Measurements from ENCODE around the gene CD300LB. TPM values are rescaled to one million over a fixed set of nuclear protein-coding genes. Genes with fewer than 3 reads are reported as not detected.

Gene CD300LB
- total and polyA plus RNA-seq, 10 of the 15 experiments (the other 5 are each of a cell fraction or from before 2014, with no cell fraction given): 0.08 to 0.57 (median 0.25) TPM; not detected in 4

- TF ChIP-seq, protein P1, sequence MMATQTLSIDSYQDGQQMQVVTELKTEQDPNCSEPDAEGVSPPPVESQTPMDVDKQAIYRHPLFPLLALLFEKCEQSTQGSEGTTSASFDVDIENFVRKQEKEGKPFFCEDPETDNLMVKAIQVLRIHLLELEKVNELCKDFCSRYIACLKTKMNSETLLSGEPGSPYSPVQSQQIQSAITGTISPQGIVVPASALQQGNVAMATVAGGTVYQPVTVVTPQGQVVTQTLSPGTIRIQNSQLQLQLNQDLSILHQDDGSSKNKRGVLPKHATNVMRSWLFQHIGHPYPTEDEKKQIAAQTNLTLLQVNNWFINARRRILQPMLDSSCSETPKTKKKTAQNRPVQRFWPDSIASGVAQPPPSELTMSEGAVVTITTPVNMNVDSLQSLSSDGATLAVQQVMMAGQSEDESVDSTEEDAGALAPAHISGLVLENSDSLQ (IDR thresholded peaks at IDR 0.05): peak; percentile 75
- TF ChIP-seq STAT3 (IDR thresholded peaks at IDR 0.05; ENCODE audit: low read depth, low read length) (no peak), MYB (IDR thresholded peaks at IDR 0.05; ENCODE audit: borderline replicate concordance, low read depth, low read length) (no peak), MTA3 (IDR thresholded peaks at IDR 0.05; ENCODE audit: borderline replicate concordance, low read length) (no peak; the same call in 1 of the 2 replicates), RAD21 (IDR thresholded peaks at IDR 0.05; ENCODE audit: insufficient read depth, low read depth, low read length) (no peak), CREB1 (IDR thresholded peaks at IDR 0.05; ENCODE audit: low read depth) (peak; percentile 94), PRDM15 (CRISPR knock-in tag; IDR thresholded peaks at IDR 0.05) (no peak; the same call in none of the 2 replicates), CREM (IDR thresholded peaks at IDR 0.05; ENCODE audit: low read depth) (peak; percentile 95), BMI1 (IDR thresholded peaks at IDR 0.05; ENCODE audit: borderline replicate concordance) (no peak), FOS (IDR thresholded peaks at IDR 0.05; ENCODE audit: borderline replicate concordance, extremely low read depth, insufficient read length) (peak; percentile 43), HDGF (IDR thresholded peaks at IDR 0.05) (peak; percentile 81), ZNF217 (IDR thresholded peaks at IDR 0.05) (no peak)
- TF ChIP-seq, protein P2, sequence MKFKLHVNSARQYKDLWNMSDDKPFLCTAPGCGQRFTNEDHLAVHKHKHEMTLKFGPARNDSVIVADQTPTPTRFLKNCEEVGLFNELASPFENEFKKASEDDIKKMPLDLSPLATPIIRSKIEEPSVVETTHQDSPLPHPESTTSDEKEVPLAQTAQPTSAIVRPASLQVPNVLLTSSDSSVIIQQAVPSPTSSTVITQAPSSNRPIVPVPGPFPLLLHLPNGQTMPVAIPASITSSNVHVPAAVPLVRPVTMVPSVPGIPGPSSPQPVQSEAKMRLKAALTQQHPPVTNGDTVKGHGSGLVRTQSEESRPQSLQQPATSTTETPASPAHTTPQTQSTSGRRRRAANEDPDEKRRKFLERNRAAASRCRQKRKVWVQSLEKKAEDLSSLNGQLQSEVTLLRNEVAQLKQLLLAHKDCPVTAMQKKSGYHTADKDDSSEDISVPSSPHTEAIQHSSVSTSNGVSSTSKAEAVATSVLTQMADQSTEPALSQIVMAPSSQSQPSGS (IDR thresholded peaks at IDR 0.05; ENCODE audit: low read length): peak; percentile 98
- TF ChIP-seq, protein P3, sequence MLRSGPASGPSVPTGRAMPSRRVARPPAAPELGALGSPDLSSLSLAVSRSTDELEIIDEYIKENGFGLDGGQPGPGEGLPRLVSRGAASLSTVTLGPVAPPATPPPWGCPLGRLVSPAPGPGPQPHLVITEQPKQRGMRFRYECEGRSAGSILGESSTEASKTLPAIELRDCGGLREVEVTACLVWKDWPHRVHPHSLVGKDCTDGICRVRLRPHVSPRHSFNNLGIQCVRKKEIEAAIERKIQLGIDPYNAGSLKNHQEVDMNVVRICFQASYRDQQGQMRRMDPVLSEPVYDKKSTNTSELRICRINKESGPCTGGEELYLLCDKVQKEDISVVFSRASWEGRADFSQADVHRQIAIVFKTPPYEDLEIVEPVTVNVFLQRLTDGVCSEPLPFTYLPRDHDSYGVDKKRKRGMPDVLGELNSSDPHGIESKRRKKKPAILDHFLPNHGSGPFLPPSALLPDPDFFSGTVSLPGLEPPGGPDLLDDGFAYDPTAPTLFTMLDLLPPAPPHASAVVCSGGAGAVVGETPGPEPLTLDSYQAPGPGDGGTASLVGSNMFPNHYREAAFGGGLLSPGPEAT (IDR thresholded peaks at IDR 0.05; ENCODE audit: low read depth): peak; percentile 62
- TF ChIP-seq, protein P4, sequence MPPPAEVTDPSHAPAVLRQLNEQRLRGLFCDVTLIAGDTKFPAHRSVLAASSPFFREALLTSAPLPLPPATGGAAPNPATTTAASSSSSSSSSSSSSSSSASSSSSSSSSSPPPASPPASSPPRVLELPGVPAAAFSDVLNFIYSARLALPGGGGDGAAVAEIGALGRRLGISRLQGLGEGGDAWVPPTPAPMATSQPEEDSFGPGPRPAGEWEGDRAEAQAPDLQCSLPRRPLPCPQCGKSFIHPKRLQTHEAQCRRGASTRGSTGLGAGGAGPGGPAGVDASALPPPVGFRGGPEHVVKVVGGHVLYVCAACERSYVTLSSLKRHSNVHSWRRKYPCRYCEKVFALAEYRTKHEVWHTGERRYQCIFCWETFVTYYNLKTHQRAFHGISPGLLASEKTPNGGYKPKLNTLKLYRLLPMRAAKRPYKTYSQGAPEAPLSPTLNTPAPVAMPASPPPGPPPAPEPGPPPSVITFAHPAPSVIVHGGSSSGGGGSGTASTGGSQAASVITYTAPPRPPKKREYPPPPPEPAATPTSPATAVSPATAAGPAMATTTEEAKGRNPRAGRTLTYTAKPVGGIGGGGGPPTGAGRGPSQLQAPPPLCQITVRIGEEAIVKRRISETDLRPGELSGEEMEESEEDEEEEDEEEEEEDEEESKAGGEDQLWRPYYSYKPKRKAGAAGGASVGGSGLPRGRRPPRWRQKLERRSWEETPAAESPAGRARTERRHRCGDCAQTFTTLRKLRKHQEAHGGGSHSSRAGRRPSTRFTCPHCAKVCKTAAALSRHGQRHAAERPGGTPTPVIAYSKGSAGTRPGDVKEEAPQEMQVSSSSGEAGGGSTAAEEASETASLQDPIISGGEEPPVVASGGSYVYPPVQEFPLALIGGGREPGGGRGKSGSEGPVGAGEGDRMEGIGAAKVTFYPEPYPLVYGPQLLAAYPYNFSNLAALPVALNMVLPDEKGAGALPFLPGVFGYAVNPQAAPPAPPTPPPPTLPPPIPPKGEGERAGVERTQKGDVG (CRISPR knock-in tag; IDR thresholded peaks at IDR 0.05): 0 out of 2 replicates have a peak, but pooled peaks have one; percentile 31
- TF ChIP-seq, protein P5, sequence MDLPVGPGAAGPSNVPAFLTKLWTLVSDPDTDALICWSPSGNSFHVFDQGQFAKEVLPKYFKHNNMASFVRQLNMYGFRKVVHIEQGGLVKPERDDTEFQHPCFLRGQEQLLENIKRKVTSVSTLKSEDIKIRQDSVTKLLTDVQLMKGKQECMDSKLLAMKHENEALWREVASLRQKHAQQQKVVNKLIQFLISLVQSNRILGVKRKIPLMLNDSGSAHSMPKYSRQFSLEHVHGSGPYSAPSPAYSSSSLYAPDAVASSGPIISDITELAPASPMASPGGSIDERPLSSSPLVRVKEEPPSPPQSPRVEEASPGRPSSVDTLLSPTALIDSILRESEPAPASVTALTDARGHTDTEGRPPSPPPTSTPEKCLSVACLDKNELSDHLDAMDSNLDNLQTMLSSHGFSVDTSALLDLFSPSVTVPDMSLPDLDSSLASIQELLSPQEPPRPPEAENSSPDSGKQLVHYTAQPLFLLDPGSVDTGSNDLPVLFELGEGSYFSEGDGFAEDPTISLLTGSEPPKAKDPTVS (IDR thresholded peaks at IDR 0.05; ENCODE audit: low read depth, low read length): 0 out of 2 replicates have a peak, but pooled peaks have one; percentile 55
Measured at GRCh38 chr17:74513987-74514631, 17.2 kb downstream of the CD300LB start (continued).

Measured in GM12878 (cell line).